Measurements from ENCODE around the gene NUDT10.
"Not testable (repeated sequence)": the region's sequence is repeated elsewhere in the genome, so short reads cannot be mapped to it uniquely, and the experiment has no call there.

- TF ChIP-seq CTCF (IDR thresholded peaks at IDR 0.05; ENCODE audit: low read length); EZH2 (optimal IDR thresholded peaks at IDR 0.05; ENCODE audit: low read depth, low read length); EZH2phosphoT487 (IDR thresholded peaks at IDR 0.05; ENCODE audit: low read length): not testable (repeated sequence)
These were observed 542 bp downstream of the NUDT10 start for GRCh38 chrX:51332943-51333785.

Measured in MM.1S (cell line).